Midbrain (tissue), 1 donor: ENCODE measurements around the gene PPIF.

ENCODE experiments used
- DNase-seq: peaks from one replicate; lab custom pipeline; 2025; lab: John Stamatoyannopoulos, UW

The PPIF gene

GRCh38 chr10:79375321-79376077 lies 28.2 kb downstream of the PPIF start:
- DNase-seq, result no peak

- DNase-seq, result no peak
Measured at GRCh38 chr10:79376078-79376628, 28.9 kb downstream of the PPIF start.

- no peak for DNase-seq
Measured at GRCh38 chr10:79376751-79377556, 29.7 kb downstream of the PPIF start.

GRCh38 chr10:79377557-79378382 lies 30.5 kb downstream of the PPIF start:
- no peak for DNase-seq

- no peak for DNase-seq
Measured at GRCh38 chr10:79378383-79378646, 31.0 kb downstream of the PPIF start.

- DNase-seq, result no peak
Measured at GRCh38 chr10:79378647-79379511, 31.6 kb downstream of the PPIF start.

GRCh38 chr10:79379512-79380124 lies 32.3 kb downstream of the PPIF start:
- peak; percentile 30 for DNase-seq

- DNase-seq, result no peak
Measured at GRCh38 chr10:79380125-79380945, 33.1 kb downstream of the PPIF start.

- DNase-seq, result no peak
Measured at GRCh38 chr10:79380946-79381721, 33.9 kb downstream of the PPIF start.

GRCh38 chr10:79381804-79382221 lies 34.5 kb downstream of the PPIF start:
- peak; percentile 22 for DNase-seq

GRCh38 chr10:79382491-79382941 lies 35.2 kb downstream of the PPIF start:
- DNase-seq, result no peak

GRCh38 chr10:79383974-79384606 lies 36.8 kb downstream of the PPIF start:
- DNase-seq, result no peak

GRCh38 chr10:79384773-79385391 lies 37.6 kb downstream of the PPIF start:
- no peak for DNase-seq

GRCh38 chr10:79385392-79385795 lies 38.1 kb downstream of the PPIF start:
- DNase-seq, result no peak

GRCh38 chr10:79385804-79386531 lies 38.7 kb downstream of the PPIF start:
- no peak for DNase-seq

GRCh38 chr10:79386637-79387465 lies 39.6 kb downstream of the PPIF start:
- no peak for DNase-seq
